ENCODE data around the gene JUN.

DNA sequence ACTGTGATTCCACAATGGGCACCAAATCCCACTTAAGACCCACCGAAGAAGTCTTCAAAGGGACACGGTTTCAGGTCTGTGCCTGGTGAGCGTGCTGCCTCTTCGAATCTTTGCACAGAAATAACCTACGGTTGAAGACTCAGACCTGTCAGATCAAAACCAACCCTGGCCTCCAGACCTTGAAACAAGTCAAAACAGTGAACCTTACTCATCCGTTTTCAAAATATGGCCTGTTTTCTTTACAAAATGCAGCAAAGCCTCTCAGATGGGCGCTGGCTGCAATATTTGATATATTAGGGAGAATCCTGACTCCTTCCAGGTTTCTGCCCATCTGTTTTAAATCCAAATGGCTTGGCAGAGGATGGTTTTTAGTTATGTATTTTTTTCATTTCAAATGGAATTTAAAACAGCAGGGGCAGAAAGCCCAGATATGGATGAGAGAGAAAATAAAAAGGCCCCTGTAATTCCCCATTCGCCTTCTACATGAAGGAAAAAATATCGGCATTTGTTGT, 14.0 kb downstream of the JUN start:
- TF ChIP-seq, protein P1, sequence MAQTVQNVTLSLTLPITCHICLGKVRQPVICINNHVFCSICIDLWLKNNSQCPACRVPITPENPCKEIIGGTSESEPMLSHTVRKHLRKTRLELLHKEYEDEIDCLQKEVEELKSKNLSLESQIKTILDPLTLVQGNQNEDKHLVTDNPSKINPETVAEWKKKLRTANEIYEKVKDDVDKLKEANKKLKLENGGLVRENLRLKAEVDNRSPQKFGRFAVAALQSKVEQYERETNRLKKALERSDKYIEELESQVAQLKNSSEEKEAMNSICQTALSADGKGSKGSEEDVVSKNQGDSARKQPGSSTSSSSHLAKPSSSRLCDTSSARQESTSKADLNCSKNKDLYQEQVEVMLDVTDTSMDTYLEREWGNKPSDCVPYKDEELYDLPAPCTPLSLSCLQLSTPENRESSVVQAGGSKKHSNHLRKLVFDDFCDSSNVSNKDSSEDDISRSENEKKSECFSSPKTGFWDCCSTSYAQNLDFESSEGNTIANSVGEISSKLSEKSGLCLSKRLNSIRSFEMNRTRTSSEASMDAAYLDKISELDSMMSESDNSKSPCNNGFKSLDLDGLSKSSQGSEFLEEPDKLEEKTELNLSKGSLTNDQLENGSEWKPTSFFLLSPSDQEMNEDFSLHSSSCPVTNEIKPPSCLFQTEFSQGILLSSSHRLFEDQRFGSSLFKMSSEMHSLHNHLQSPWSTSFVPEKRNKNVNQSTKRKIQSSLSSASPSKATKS (CRISPR knock-in tag; IDR thresholded peaks at IDR 0.05) = no peak
- TF ChIP-seq CHD2 (IDR thresholded peaks at IDR 0.05; ENCODE audit: low read depth, low read length) (no peak), ZBTB7A (CRISPR knock-in tag; IDR thresholded peaks at IDR 0.05) (no peak), SMAD1 (CRISPR knock-in tag; IDR thresholded peaks at IDR 0.05; ENCODE audit: borderline replicate concordance, low read depth) (no peak), BRCA1 (CRISPR knock-in tag; IDR thresholded peaks at IDR 0.05) (no peak), SALL2 (CRISPR knock-in tag; IDR thresholded peaks at IDR 0.05) (no peak), POLR2A (IDR thresholded peaks at IDR 0.05; ENCODE audit: insufficient read depth in 1 of 2, low read depth in 2 of 2, low read length in 2 of 2) (no peak), ATRX (CRISPR knock-in tag; IDR thresholded peaks at IDR 0.05; ENCODE audit: borderline replicate concordance) (no peak), ARID2 (CRISPR knock-in tag; IDR thresholded peaks at IDR 0.05; ENCODE audit: borderline replicate concordance) (no peak), CHD4 (IDR thresholded peaks at IDR 0.05; ENCODE audit: borderline replicate concordance, low read length) (no peak), RNF2 (conservative IDR thresholded peaks at IDR 0.05; ENCODE audit: low read depth) (no peak)
- TF ChIP-seq, protein P2, sequence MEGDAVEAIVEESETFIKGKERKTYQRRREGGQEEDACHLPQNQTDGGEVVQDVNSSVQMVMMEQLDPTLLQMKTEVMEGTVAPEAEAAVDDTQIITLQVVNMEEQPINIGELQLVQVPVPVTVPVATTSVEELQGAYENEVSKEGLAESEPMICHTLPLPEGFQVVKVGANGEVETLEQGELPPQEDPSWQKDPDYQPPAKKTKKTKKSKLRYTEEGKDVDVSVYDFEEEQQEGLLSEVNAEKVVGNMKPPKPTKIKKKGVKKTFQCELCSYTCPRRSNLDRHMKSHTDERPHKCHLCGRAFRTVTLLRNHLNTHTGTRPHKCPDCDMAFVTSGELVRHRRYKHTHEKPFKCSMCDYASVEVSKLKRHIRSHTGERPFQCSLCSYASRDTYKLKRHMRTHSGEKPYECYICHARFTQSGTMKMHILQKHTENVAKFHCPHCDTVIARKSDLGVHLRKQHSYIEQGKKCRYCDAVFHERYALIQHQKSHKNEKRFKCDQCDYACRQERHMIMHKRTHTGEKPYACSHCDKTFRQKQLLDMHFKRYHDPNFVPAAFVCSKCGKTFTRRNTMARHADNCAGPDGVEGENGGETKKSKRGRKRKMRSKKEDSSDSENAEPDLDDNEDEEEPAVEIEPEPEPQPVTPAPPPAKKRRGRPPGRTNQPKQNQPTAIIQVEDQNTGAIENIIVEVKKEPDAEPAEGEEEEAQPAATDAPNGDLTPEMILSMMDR (CRISPR knock-in tag; IDR thresholded peaks at IDR 0.05) = no peak
- TF ChIP-seq, protein P3, sequence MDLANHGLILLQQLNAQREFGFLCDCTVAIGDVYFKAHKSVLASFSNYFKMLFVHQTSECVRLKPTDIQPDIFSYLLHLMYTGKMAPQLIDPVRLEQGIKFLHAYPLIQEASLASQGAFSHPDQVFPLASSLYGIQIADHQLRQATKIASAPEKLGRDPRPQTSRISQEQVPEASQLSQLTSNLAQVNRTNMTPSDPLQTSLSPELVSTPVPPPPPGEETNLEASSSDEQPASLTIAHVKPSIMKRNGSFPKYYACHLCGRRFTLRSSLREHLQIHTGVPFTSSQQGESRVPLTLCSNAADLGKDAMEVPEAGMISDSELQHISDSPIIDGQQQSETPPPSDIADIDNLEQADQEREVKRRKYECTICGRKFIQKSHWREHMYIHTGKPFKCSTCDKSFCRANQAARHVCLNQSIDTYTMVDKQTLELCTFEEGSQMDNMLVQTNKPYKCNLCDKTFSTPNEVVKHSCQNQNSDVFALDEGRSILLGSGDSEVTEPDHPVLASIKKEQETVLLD (CRISPR knock-in tag; IDR thresholded peaks at IDR 0.05; ENCODE audit: low read depth) = no peak

All from HepG2 (cell line).